Measurements from ENCODE around the gene FGF11.

- TF ChIP-seq CTCF (IDR thresholded peaks at IDR 0.05; ENCODE audit: poor library complexity) (no peak), EZH2 (IDR thresholded peaks at IDR 0.05; ENCODE audit: borderline replicate concordance) (no peak), EZH2phosphoT487 (IDR thresholded peaks at IDR 0.05; ENCODE audit: low read depth, severe bottlenecking, unreplicated experiment) (no peak)
Observed at GRCh38 chr17:7415784-7416183, 23.5 kb upstream of the FGF11 start.
